Mammary epithelial cell (primary cell): ENCODE measurements around the gene MAPK9.

Experiments
- EZH2 ChIP-seq: IDR thresholded peaks from 2 replicates; pipeline ENCODE4 v1.6.1; 2012; ENCODE audit warnings: low read length, inconsistent platforms, borderline replicate concordance
- TF ChIP-seq, protein P1 (sequence below), 2 donors: IDR thresholded peaks in 1 of 2; conservative IDR thresholded peaks in 1 of 2; 2 replicates each; pipeline ENCODE4 v1.5.1; 2011 to 2012; ENCODE audit warnings: inconsistent platforms in 2 of 2, low read length in 2 of 2, mild to moderate bottlenecking in 2 of 2, control low read depth in 1 of 2, low read depth in 1 of 2; ENCODE audit not compliant: insufficient read depth in 1 of 2; ENCODE audit errors: extremely low read depth in 1 of 2

GRCh38 chr5:180230017-180230416 lies 61.9 kb downstream of the MAPK9 start:
- TF ChIP-seq, protein P1, sequence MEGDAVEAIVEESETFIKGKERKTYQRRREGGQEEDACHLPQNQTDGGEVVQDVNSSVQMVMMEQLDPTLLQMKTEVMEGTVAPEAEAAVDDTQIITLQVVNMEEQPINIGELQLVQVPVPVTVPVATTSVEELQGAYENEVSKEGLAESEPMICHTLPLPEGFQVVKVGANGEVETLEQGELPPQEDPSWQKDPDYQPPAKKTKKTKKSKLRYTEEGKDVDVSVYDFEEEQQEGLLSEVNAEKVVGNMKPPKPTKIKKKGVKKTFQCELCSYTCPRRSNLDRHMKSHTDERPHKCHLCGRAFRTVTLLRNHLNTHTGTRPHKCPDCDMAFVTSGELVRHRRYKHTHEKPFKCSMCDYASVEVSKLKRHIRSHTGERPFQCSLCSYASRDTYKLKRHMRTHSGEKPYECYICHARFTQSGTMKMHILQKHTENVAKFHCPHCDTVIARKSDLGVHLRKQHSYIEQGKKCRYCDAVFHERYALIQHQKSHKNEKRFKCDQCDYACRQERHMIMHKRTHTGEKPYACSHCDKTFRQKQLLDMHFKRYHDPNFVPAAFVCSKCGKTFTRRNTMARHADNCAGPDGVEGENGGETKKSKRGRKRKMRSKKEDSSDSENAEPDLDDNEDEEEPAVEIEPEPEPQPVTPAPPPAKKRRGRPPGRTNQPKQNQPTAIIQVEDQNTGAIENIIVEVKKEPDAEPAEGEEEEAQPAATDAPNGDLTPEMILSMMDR (conservative IDR thresholded peaks at IDR 0.05 in 1 of 2, IDR thresholded peaks at IDR 0.05 in 1 of 2; ENCODE audit: extremely low read depth in 1 of 2, insufficient read depth in 1 of 2, low read depth in 1 of 2, low read length in 2 of 2), result no peak
- TF ChIP-seq EZH2, result no peak
